ENCODE data around the gene PLEKHA8.

DNA sequence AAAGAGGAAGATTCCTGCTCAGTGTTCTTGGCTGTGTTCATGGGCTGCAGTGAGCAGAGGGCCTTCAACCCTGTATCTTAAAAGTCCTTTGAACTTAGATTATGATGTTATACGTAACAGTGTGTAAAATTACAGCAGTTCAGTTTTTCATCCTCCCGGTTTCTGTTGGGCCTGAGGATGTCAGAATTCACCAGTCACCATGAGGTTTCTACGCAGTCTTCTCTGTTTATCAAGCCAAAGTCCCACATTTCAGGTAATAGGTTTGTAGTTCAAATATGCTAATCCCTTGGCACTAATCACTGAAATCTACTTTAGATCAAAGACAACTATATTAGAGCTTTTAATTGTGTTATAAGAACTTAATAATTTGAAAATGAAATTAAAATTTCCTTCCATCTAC is 24.9 kb downstream of the PLEKHA8 start:
- TF ChIP-seq, protein P1, sequence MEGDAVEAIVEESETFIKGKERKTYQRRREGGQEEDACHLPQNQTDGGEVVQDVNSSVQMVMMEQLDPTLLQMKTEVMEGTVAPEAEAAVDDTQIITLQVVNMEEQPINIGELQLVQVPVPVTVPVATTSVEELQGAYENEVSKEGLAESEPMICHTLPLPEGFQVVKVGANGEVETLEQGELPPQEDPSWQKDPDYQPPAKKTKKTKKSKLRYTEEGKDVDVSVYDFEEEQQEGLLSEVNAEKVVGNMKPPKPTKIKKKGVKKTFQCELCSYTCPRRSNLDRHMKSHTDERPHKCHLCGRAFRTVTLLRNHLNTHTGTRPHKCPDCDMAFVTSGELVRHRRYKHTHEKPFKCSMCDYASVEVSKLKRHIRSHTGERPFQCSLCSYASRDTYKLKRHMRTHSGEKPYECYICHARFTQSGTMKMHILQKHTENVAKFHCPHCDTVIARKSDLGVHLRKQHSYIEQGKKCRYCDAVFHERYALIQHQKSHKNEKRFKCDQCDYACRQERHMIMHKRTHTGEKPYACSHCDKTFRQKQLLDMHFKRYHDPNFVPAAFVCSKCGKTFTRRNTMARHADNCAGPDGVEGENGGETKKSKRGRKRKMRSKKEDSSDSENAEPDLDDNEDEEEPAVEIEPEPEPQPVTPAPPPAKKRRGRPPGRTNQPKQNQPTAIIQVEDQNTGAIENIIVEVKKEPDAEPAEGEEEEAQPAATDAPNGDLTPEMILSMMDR (IDR thresholded peaks at IDR 0.05): no peak
- no peak for TF ChIP-seq POLR2A (IDR thresholded peaks at IDR 0.05)
